ENCODE data around the gene FCN3. TPM values are rescaled to one million over a fixed set of nuclear protein-coding genes. Genes with fewer than 3 reads are reported as not detected.

Gene FCN3
- total RNA-seq, 3 donors from 2014 or later (not counting 1 experiment from before 2014, with no cell fraction given), result not detected

- H3K4me1 ChIP-seq (ENCODE audit: control insufficient read depth, insufficient read depth, low read length), result peaks cover 31% of the 10 kb centered on the region
- Mint-ChIP-seq H3K9me3 (no peaks in the 10 kb centered on the region), H3K4me1 (peaks cover 16 to 27% of the 10 kb centered on the region in 2 donors), H3K27me3 (ENCODE audit: low read depth in 2 of 2) (no peaks in the 10 kb centered on the region), H3K4me3 (no peak overlapping the region), H3K27ac (no peak overlapping the region), H3K36me3 (no peaks in the 10 kb centered on the region)
- intact Hi-C loops (cut with micrococcal nuclease), result no loop called here
- no peak for DNase-seq
- H3K36me3 ChIP-seq (ENCODE audit: control insufficient read depth, insufficient read depth, low read length), result peaks cover 33% of the 10 kb centered on the region
- 93% methylated on average over 8 of the region's 8 CpGs for WGBS (ENCODE audit: insufficient coverage)
- no peak overlapping the region for H3K4me3 ChIP-seq (ENCODE audit: low read length)
- TF ChIP-seq, protein P1, sequence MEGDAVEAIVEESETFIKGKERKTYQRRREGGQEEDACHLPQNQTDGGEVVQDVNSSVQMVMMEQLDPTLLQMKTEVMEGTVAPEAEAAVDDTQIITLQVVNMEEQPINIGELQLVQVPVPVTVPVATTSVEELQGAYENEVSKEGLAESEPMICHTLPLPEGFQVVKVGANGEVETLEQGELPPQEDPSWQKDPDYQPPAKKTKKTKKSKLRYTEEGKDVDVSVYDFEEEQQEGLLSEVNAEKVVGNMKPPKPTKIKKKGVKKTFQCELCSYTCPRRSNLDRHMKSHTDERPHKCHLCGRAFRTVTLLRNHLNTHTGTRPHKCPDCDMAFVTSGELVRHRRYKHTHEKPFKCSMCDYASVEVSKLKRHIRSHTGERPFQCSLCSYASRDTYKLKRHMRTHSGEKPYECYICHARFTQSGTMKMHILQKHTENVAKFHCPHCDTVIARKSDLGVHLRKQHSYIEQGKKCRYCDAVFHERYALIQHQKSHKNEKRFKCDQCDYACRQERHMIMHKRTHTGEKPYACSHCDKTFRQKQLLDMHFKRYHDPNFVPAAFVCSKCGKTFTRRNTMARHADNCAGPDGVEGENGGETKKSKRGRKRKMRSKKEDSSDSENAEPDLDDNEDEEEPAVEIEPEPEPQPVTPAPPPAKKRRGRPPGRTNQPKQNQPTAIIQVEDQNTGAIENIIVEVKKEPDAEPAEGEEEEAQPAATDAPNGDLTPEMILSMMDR (IDR thresholded peaks at IDR 0.05), result no peak
- no peak overlapping the region for H3K27ac ChIP-seq (ENCODE audit: low read length)
- H3K9me3 ChIP-seq (ENCODE audit: control insufficient read depth, insufficient read depth, low read length), result no peaks in the 10 kb centered on the region
- no peaks in the 10 kb centered on the region for H3K27me3 ChIP-seq (ENCODE audit: control insufficient read depth, insufficient read depth, low read length)
- ATAC-seq, result no peak
Measured at GRCh38 chr1:27351541-27352107, 23.0 kb downstream of the FCN3 start.

DNA sequence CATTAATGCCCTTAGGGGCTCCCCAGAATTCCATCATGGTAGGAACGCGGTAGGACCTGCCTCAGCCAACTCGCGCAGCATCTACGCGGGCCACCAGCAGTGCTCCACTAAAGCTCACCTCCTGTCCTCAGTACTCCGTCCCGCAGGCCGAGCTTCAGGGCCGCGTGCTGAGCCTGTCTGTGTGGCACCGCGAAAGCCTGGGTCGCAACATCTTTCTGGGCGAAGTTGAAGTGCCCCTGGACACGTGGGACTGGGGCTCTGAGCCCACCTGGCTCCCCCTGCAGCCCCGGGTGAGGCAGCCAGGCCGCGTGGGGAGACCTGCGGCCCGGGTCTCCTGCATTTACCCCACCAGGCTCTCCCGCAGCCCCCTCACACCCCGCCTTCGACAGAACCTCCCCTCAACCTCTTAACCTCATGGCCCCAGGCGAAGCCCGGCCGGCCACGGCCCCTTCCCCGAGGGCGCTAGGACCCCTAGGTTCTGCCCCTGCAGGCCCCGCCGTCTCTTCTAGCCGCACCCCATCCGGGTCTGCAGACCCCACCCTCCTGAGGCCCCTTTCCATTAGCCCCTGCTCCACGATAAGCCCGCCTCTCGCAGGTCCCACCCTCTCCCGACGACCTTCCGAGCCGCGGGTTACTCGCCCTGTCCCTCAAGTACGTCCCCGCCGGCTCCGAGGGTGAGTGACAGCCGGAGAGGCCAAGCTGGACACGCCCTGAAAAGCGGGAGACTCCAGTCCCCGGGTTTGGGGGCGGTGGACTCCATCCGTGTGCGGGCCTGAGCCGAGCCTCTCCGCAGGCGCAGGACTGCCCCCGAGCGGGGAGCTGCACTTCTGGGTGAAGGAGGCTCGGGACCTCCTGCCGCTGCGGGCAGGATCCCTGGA lies 23.7 kb downstream of the FCN3 start:
- Mint-ChIP-seq H3K27ac (no peak overlapping the region), H3K27me3 (ENCODE audit: low read depth in 2 of 2) (no peaks in the 10 kb centered on the region), H3K36me3 (no peaks in the 10 kb centered on the region), H3K4me3 (no peak overlapping the region), H3K9me3 (no peaks in the 10 kb centered on the region), H3K4me1 (peaks cover 21 to 27% of the 10 kb centered on the region in 2 donors)
- ATAC-seq (no peak), DNase-seq (no peak)
- Histone ChIP-seq H3K36me3 (ENCODE audit: control insufficient read depth, insufficient read depth, low read length) (peaks cover 40% of the 10 kb centered on the region), H3K9me3 (ENCODE audit: control insufficient read depth, insufficient read depth, low read length) (no peaks in the 10 kb centered on the region), H3K27me3 (ENCODE audit: control insufficient read depth, insufficient read depth, low read length) (no peaks in the 10 kb centered on the region), H3K4me3 (ENCODE audit: low read length) (no peak overlapping the region), H3K27ac (ENCODE audit: low read length) (no peak overlapping the region), H3K4me1 (ENCODE audit: control insufficient read depth, insufficient read depth, low read length) (peaks cover 23% of the 10 kb centered on the region)
- 95% methylated on average over 62 of the region's 62 CpGs for WGBS (ENCODE audit: insufficient coverage)
- intact Hi-C loops (cut with micrococcal nuclease), result no loop called here
- TF ChIP-seq, protein P1 (IDR thresholded peaks at IDR 0.05), result no peak

- H3K4me1 Mint-ChIP-seq, result peaks cover 17 to 27% of the 10 kb centered on the region in 2 donors
- peak in 1 of 2 donors; percentile 34 for DNase-seq
- H3K9me3 ChIP-seq (ENCODE audit: control insufficient read depth, insufficient read depth, low read length), result no peaks in the 10 kb centered on the region
- no peak overlapping the region for H3K4me3 ChIP-seq (ENCODE audit: low read length)
- 89% methylated on average over 84 of the region's 84 CpGs for WGBS (ENCODE audit: insufficient coverage)
- intact Hi-C loops (cut with micrococcal nuclease), result loop anchor here (1.0 to 10.0 kb wide), 2 partner anchors 9 to 655 kb away; partner anchors contain the start of gene ARID1A
- H3K36me3 Mint-ChIP-seq, result no peaks in the 10 kb centered on the region
- peak; percentile 70 to 81 (median 76) for ATAC-seq
- H3K27ac ChIP-seq (ENCODE audit: low read length), result no peak overlapping the region
- TF ChIP-seq, protein P1 (IDR thresholded peaks at IDR 0.05), result no peak
- H3K36me3 ChIP-seq (ENCODE audit: control insufficient read depth, insufficient read depth, low read length), result peaks cover 45% of the 10 kb centered on the region
- no peak overlapping the region for H3K4me3 Mint-ChIP-seq
- H3K27me3 Mint-ChIP-seq (ENCODE audit: low read depth in 2 of 2), result no peaks in the 10 kb centered on the region
- peaks cover 22% of the 10 kb centered on the region for H3K4me1 ChIP-seq (ENCODE audit: control insufficient read depth, insufficient read depth, low read length)
- no peaks in the 10 kb centered on the region for H3K9me3 Mint-ChIP-seq
- H3K27me3 ChIP-seq (ENCODE audit: control insufficient read depth, insufficient read depth, low read length), result no peaks in the 10 kb centered on the region
- no peak overlapping the region for H3K27ac Mint-ChIP-seq
Measured at GRCh38 chr1:27349784-27350662, 24.6 kb downstream of the FCN3 start.
